Measurements from ENCODE around the gene SPG21. TPM values are rescaled to one million over a fixed set of nuclear protein-coding genes. Genes with fewer than 3 reads are reported as not detected.
A peak's percentile ranks its signal among the peaks of the same experiment; 100 is the strongest.
"Not testable (repeated sequence)": the region's sequence is repeated elsewhere in the genome, so short reads cannot be mapped to it uniquely, and the experiment has no call there.

Gene SPG21
- total RNA-seq, 2 experiments from 2014 or later: 56.0 to 60.4 TPM

GRCh38 chr15:65021488-65021887 lies 31.8 kb upstream of the SPG21 start:
- Mint-ChIP-seq H3K36me3 (peaks cover 37% of the 10 kb centered on the region), H3K27me3 (no peaks in the 10 kb centered on the region)
- CTCF ChIA-PET: interaction anchor here (1.4 to 2.0 kb wide), 2 partner anchors 12 kb away, joined by 6 read pairs; no protein-coding TSS in a partner anchor

DNA sequence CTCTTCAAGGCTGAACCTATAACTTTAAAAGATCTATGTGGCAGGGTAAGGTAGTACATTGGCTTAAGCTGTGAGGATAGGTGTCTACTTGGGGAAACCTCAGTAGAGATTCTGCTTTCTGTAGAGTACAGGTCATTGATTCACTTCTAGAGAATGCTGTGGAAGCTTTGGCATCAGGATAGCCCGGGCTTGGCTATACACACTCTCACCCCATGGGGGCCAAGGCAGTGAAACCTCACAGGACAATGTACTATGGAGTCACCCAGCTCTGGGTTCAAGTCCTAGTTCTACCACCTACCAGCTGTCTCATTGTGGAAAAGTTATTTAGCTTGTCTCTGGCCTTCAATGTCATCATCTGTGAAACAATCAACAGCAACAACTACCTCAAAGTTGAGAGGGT lies 30.7 kb upstream of the SPG21 start:
- Mint-ChIP-seq H3K27me3 (no peaks in the 10 kb centered on the region), H3K4me1 (no peaks in the 10 kb centered on the region), H3K36me3 (peaks cover 40% of the 10 kb centered on the region), H3K4me3 (no peak overlapping the region), H3K27ac (no peak overlapping the region), H3K9me3 (ENCODE audit: low read depth) (no peaks in the 10 kb centered on the region)
- ATAC-seq (no peak), DNase-seq (no peak)
- CTCF ChIA-PET: no interaction called here

More at GRCh38 chr15:65021488-65021887, 31.8 kb upstream of the SPG21 start:
- H3K9me3 Mint-ChIP-seq (ENCODE audit: low read depth): no peaks in the 10 kb centered on the region
- DNase-seq (no peak), ATAC-seq (no peak)
- H3K4me3 Mint-ChIP-seq: no peak overlapping the region
- no peaks in the 10 kb centered on the region for H3K4me1 Mint-ChIP-seq
- H3K27ac Mint-ChIP-seq: no peak overlapping the region

DNA sequence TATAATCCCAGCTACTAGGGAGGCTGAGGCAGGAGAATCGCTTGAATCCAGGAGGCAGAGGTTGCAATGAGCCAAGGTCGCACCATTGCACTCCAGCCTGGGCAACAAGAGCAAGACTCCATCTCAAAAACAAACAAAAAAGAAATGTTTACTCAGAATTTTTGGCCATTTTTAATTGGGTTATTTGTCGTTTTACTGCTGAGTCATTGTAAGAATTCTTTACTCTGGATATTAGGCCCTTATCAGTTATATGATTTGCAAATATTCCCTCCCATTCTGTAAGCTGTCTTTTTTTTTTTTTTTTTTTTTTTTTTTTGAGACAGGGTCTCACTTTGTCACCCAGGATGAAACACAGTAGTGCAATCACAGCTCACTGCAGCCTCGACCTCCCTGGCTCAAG lies 21.5 kb upstream of the SPG21 start:
- DNase-seq; H3K4me1 Mint-ChIP-seq; H3K27me3 Mint-ChIP-seq; H3K27ac Mint-ChIP-seq; H3K4me3 Mint-ChIP-seq; CTCF ChIA-PET; H3K9me3 Mint-ChIP-seq (ENCODE audit: low read depth); ATAC-seq: not testable (repeated sequence)
- H3K36me3 Mint-ChIP-seq: peaks cover 37% of the 10 kb centered on the region

DNA sequence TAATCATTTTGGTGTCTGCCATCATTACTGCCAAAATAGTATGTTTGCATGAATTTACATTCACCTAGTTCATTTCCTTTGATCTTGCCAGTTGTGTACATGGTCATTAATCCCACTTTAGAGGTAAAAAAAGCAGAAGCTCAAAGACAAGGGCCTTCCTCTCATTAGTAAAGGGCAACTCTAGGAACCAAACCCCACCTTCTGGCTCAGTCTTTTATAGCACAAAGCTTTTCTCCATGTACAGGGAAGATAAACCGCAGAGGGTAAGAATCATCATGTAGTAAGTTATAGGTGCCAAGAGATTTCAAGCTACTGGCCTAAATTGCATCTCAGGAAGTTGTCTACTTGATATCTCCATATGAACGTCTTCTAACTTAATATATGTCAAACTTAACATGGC lies 19.3 kb upstream of the SPG21 start:
- H3K27ac Mint-ChIP-seq: no peak overlapping the region
- no peaks in the 10 kb centered on the region for H3K27me3 Mint-ChIP-seq
- ATAC-seq: no peak
- CTCF ChIA-PET: interaction anchor here (0.9 to 1.7 kb wide), 6 partner anchors 9 to 281 kb away, joined by 3 to 6 read pairs (median 4); no protein-coding TSS in a partner anchor
- no peaks in the 10 kb centered on the region for H3K4me1 Mint-ChIP-seq
- peaks cover 5% of the 10 kb centered on the region for H3K9me3 Mint-ChIP-seq (ENCODE audit: low read depth)
- no peak for DNase-seq
- H3K36me3 Mint-ChIP-seq: peaks cover 27% of the 10 kb centered on the region
- no peak overlapping the region for H3K4me3 Mint-ChIP-seq

DNA sequence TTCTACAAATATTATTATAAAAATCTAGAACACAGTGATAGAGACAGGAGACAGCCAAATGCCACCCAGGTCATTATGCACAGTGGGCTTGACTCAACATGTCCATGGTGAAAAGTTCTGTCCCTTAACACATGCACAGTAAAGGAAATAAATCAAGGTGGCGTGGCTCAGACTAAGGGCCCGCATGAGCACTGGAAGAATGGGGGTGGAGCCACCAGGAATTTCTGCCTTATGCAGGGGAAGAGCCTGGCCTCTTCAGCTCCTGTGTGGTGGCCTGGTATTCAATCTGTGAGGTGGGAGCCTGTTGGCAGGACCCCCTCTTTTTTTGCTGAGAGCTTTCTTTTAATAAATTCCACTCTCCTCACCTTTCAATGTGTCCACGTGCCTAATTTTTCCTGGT lies 17.2 kb upstream of the SPG21 start:
- Mint-ChIP-seq H3K4me3 (no peak overlapping the region), H3K4me1 (no peaks in the 10 kb centered on the region), H3K27me3 (no peaks in the 10 kb centered on the region), H3K36me3 (peaks cover 18% of the 10 kb centered on the region), H3K27ac (no peak overlapping the region), H3K9me3 (ENCODE audit: low read depth) (no peaks in the 10 kb centered on the region)
- CTCF ChIA-PET: no interaction called here
- ATAC-seq: no peak
- DNase-seq: no peak

DNA sequence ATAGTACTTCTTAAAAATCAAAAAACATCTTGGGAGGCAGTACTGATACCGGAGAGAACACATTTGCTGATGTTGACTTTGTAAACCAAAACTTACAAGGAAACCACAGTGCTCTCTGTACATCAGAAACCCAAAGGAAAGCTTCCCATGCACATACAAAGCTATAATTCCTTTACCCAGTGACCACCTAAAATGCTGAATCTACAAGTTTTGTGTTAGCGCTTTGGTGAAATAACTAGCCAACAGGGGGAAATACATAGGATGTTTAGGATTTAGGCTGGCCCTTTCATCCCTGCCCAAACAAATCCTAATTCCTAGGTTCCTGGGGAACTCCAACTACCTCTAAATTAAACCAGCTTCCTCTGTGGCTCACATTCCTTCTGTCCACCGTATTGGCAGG lies 15.3 kb upstream of the SPG21 start:
- no peaks in the 10 kb centered on the region for H3K9me3 Mint-ChIP-seq (ENCODE audit: low read depth)
- H3K36me3 Mint-ChIP-seq: peaks cover 14% of the 10 kb centered on the region
- H3K4me3 Mint-ChIP-seq: no peak overlapping the region
- H3K4me1 Mint-ChIP-seq: no peaks in the 10 kb centered on the region
- no peak overlapping the region for H3K27ac Mint-ChIP-seq
- CTCF ChIA-PET: no interaction called here
- DNase-seq: no peak
- ATAC-seq: no peak
- no peaks in the 10 kb centered on the region for H3K27me3 Mint-ChIP-seq

DNA sequence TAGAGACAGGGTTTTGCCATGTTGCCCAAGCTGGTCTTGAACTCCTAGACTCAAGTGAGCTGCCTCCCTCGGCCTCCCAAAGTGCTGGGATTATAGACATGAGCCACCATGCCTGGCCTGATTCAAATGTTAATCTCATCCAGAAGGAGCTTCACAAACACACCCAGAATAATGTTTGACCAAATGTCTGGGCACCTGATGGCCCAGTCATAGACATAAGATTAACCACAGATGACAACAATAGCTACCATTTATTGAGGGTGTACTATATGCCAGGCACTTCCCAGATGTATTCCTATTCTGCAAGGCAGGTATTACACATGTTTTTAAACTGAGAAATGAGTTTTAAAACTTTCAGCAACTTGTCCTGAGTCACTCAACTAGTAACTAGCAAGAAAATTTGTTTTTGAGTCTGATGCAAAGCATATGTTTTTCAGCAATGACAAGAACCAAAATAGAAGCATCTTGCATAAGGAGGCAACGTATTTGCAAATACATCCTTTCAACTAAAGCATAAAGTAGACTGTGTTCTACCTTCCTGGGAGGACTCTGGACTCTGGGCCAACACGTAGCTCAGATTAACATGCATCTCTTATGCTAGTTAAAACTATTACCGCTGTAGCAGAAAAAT lies 8.1 kb upstream of the SPG21 start:
- Mint-ChIP-seq H3K27me3 (no peaks in the 10 kb centered on the region), H3K27ac (no peak overlapping the region), H3K9me3 (ENCODE audit: low read depth) (no peaks in the 10 kb centered on the region), H3K36me3 (peaks cover 2% of the 10 kb centered on the region), H3K4me1 (peaks cover 5% of the 10 kb centered on the region), H3K4me3 (no peak overlapping the region)
- ATAC-seq (no peak), DNase-seq (no peak)
- CTCF ChIA-PET: no interaction called here

- Mint-ChIP-seq H3K4me1 (peaks cover 6% of the 10 kb centered on the region), H3K36me3 (no peaks in the 10 kb centered on the region), H3K27ac (no peak overlapping the region), H3K9me3 (ENCODE audit: low read depth) (no peaks in the 10 kb centered on the region), H3K27me3 (no peaks in the 10 kb centered on the region), H3K4me3 (no peak overlapping the region)
- DNase-seq: no peak
- ATAC-seq: no peak
- CTCF ChIA-PET: no interaction called here
Measured at GRCh38 chr15:64997066-64997465, 7.4 kb upstream of the SPG21 start.

- peak overlapping the region; percentile 78 for H3K27ac Mint-ChIP-seq
- CTCF ChIA-PET: interaction anchor here (0.6 to 1.5 kb wide), 5 partner anchors 23 to 294 kb away, joined by 3 read pairs; no protein-coding TSS in a partner anchor
- H3K36me3 Mint-ChIP-seq: no peaks in the 10 kb centered on the region
- H3K4me3 Mint-ChIP-seq: peak overlapping the region; percentile 51
- H3K9me3 Mint-ChIP-seq (ENCODE audit: low read depth): no peaks in the 10 kb centered on the region
- no peak for ATAC-seq
- H3K27me3 Mint-ChIP-seq: no peaks in the 10 kb centered on the region
- DNase-seq: no peak
- peaks cover 26% of the 10 kb centered on the region for H3K4me1 Mint-ChIP-seq
Measured at GRCh38 chr15:64993290-64993689, 3.6 kb upstream of the SPG21 start.

DNA sequence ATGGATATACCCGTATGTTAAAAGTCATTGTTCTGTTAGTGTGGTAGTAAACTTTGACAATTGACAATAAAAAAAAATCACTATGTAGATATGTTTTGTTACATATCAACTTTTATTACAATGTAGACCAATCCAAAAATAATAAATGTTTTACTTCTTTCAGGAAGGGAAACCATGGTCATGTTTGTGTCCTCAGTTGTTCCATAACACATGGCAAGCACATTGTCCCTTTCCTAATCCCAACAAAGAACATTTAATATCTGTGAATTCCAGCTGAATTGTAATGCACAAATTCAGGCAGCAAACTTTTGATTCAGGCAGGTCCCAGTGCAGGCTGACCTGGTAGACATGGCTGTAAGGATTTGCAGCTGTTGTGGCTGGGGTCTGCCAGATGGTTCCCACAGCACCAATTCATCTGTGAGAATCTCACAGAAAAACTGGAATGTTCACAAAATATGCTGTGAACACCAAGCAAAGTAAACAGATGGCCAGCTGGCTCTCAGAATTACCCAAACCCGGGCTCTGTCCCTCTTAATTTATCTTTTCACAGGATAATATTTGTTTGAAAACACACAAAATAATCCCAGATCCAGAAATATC lies 1.9 kb upstream of the SPG21 start:
- Mint-ChIP-seq H3K9me3 (ENCODE audit: low read depth) (no peaks in the 10 kb centered on the region), H3K4me1 (peaks cover 43% of the 10 kb centered on the region), H3K27ac (no peak overlapping the region), H3K4me3 (no peak overlapping the region), H3K27me3 (no peaks in the 10 kb centered on the region), H3K36me3 (peaks cover 6% of the 10 kb centered on the region)
- no peak for ATAC-seq
- DNase-seq: no peak
- CTCF ChIA-PET: interaction anchor here (0.7 kb wide), 1 partner anchor 11 kb away, joined by 3 read pairs; no protein-coding TSS in a partner anchor

GRCh38 chr15:64990168-64990470 lies 405 bp upstream of the SPG21 start:
- Mint-ChIP-seq H3K9me3 (ENCODE audit: low read depth) (no peaks in the 10 kb centered on the region), H3K36me3 (peaks cover 9% of the 10 kb centered on the region), H3K4me1 (peaks cover 50% of the 10 kb centered on the region), H3K27ac (peak overlapping the region; percentile 94), H3K27me3 (no peaks in the 10 kb centered on the region), H3K4me3 (peak overlapping the region; percentile 92)
- no peak for DNase-seq
- CTCF ChIA-PET: no interaction called here
- no peak for ATAC-seq

DNA sequence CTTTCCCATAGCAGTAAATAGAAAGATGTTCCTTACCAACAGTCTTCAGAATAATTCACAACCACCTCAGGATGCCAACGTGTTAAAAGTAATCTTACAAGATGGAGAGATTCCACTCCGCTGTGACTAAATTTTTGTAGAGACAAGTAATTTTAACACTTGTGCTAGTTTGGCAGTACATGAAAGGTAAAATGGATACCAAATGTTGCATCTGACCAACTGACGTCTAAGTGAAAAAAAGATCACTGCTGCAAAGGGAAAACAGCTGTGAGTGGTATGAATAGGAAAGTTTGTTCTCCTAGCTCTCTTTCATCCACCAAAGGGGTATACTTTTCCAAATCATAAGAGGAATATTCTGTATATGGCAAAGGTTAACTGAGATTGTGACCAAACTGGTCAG lies 2.6 kb downstream of the SPG21 start:
- Mint-ChIP-seq H3K9me3 (ENCODE audit: low read depth) (no peaks in the 10 kb centered on the region), H3K4me3 (no peak overlapping the region), H3K27ac (no peak overlapping the region), H3K36me3 (peaks cover 14% of the 10 kb centered on the region), H3K27me3 (no peaks in the 10 kb centered on the region), H3K4me1 (peaks cover 52% of the 10 kb centered on the region)
- no peak for ATAC-seq
- CTCF ChIA-PET: no interaction called here
- no peak for DNase-seq

DNA sequence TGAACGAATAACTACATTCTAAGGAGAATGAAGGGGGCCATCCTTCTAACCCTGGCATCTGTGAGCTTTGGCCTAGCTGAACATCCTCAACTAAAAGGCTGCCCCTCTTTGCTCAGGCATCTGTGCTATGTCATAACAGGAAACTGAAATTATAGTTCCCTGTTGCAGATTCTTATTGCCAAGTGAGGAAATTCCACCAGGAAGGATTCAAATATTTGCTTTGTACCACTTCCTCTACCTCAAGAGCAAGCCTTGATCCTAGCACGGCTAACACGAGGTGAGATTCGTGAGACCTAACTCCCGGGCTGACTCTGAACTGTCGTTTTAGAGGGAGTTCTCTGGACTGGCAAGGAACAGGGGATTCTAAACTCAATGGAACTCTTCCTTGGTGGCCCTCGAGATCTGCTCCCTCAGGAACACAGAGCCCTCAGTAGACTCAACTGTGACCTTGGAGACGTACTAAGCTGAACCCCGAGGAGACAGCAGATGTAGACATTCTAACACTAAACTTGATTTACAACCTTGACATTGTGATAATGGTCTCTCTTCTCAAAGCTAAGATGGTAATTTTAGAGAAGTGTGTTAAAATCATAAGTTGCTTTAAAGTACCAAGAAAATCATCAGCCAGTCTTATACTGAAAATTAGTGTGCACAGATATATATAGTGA lies 4.2 kb downstream of the SPG21 start:
- no peak for DNase-seq
- Mint-ChIP-seq H3K9me3 (ENCODE audit: low read depth) (no peaks in the 10 kb centered on the region), H3K36me3 (peaks cover 16% of the 10 kb centered on the region), H3K27me3 (no peaks in the 10 kb centered on the region), H3K4me3 (no peak overlapping the region), H3K27ac (no peak overlapping the region), H3K4me1 (peaks cover 46% of the 10 kb centered on the region)
- ATAC-seq: no peak
- CTCF ChIA-PET: interaction anchor here (1.2 to 1.4 kb wide), 2 partner anchors 9 to 24 kb away, joined by 3 to 4 read pairs; no protein-coding TSS in a partner anchor

- H3K27me3 Mint-ChIP-seq: no peaks in the 10 kb centered on the region
- ATAC-seq (no peak), DNase-seq (no peak)
- no peak overlapping the region for H3K4me3 Mint-ChIP-seq
- CTCF ChIA-PET: no interaction called here
- peaks cover 25% of the 10 kb centered on the region for H3K36me3 Mint-ChIP-seq
- peaks cover 24% of the 10 kb centered on the region for H3K4me1 Mint-ChIP-seq
- H3K9me3 Mint-ChIP-seq (ENCODE audit: low read depth): no peaks in the 10 kb centered on the region
- H3K27ac Mint-ChIP-seq: no peak overlapping the region
Measured at GRCh38 chr15:64982472-64982871, 7.2 kb downstream of the SPG21 start.

All from activated CD8-positive, alpha-beta memory T cell treated with anti-CD3 and anti-CD28 coated beads, Interleukin-2, amount 10 ng/mL, durations not matched to agents 7 days and 5 days (primary cell).